K562 (cell line): ENCODE results near the gene INSIG1. TPM values are rescaled to one million over a fixed set of nuclear protein-coding genes. Genes with fewer than 3 reads are reported as not detected.
A peak's percentile ranks its signal among the peaks of the same experiment; 100 is the strongest.

Experiments
- BMI1 ChIP-seq: fragments of 150-350 bp; IDR thresholded peaks from 2 replicates; pipeline ENCODE4 v1.6.1; 2014; ENCODE audit warnings: low read length
- CBX1 ChIP-seq: sonication (generic); IDR thresholded peaks from 2 replicates; pipeline ENCODE4 v1.6.1; 2016; ENCODE audit warnings: antibody characterized with exemption, low read depth, mild to moderate bottlenecking
- FOSL1 ChIP-seq: fragments of 200-800 bp; sonication (Bioruptor generic); conservative IDR thresholded peaks from 2 replicates; pipeline ENCODE4 v1.6.1; 2016; ENCODE audit warnings: missing genetic modification characterization, missing compliant biosample characterization
- GABPA ChIP-seq: fragments of 200-800 bp; sonication (Bioruptor generic); conservative IDR thresholded peaks from 2 replicates; pipeline ENCODE4 v1.6.1; 2016; ENCODE audit warnings: low read depth, missing genetic modification characterization, missing compliant biosample characterization
- GTF2E2 ChIP-seq: fragments of 200-800 bp; sonication (Bioruptor generic); IDR thresholded peaks from 2 replicates; pipeline ENCODE4 v1.6.1; 2016; ENCODE audit warnings: missing genetic modification characterization, missing compliant biosample characterization
- HDAC1 ChIP-seq, 2 experiments: fragments of 450-650 bp; IDR thresholded peaks; 2 replicates each; pipeline ENCODE4 v1.6.1; 2016 to 2017; ENCODE audit warnings: inconsistent platforms in 1 of 2, mild to moderate bottlenecking in 1 of 2, moderate library complexity in 1 of 2
- MCM7 ChIP-seq, 2 experiments: fragments of 450-650 bp; IDR thresholded peaks; 2 replicates each; pipeline ENCODE4 v1.6.1; 2016 to 2018
- MXI1 ChIP-seq: IDR thresholded peaks from 2 replicates; pipeline ENCODE4 v1.6.1; 2011; ENCODE audit warnings: low read depth, mild to moderate bottlenecking, improper control_type of control experiment, low read length
- NFIX ChIP-seq: fragments of 250-450 bp; sonication (Bioruptor Pico); IDR thresholded peaks from 2 replicates; pipeline ENCODE4 v1.4.0; 2020; ENCODE audit warnings: low read depth, mild to moderate bottlenecking, moderate library complexity
- NFXL1 ChIP-seq: fragments of 450-650 bp; formaldehyde crosslinking; IDR thresholded peaks from 2 replicates; pipeline ENCODE4 v1.4.0; 2021; ENCODE audit warnings: mild to moderate bottlenecking
- NRF1 ChIP-seq, 2 experiments: fragments of 450-650 bp; IDR thresholded peaks in 1 of 2; conservative IDR thresholded peaks in 1 of 2; 2 replicates each; pipeline ENCODE4 v1.6.1; 2014; ENCODE audit warnings: mild to moderate bottlenecking in 2 of 2
- PHB2 ChIP-seq: fragments of 450-650 bp; IDR thresholded peaks from 2 replicates; pipeline ENCODE4 v1.6.1; 2017; ENCODE audit warnings: low read depth
- RUNX1 ChIP-seq: sonication (generic); IDR thresholded peaks from 2 replicates; pipeline ENCODE4 v1.6.1; 2016; ENCODE audit warnings: antibody characterized with exemption, low read depth
- SMARCA5 ChIP-seq: fragments of 450-650 bp; IDR thresholded peaks from 2 replicates; pipeline ENCODE4 v1.6.1; 2016
- SP1 ChIP-seq: sonication (generic); formaldehyde crosslinking; IDR thresholded peaks from 2 replicates; pipeline ENCODE4 v1.8.1; 2022; ENCODE audit warnings: mild to moderate bottlenecking, missing genetic modification reagents
- SREBF2 ChIP-seq: sonication (generic); formaldehyde crosslinking; IDR thresholded peaks from 2 replicates; pipeline ENCODE4 v1.4.0; 2020; ENCODE audit warnings: mild to moderate bottlenecking, missing genetic modification reagents
- STAG1 ChIP-seq: sonication (generic); formaldehyde crosslinking; IDR thresholded peaks from 2 replicates; pipeline ENCODE4 v1.5.0; 2020; ENCODE audit warnings: missing genetic modification reagents, borderline replicate concordance
- STAT6 ChIP-seq: sonication (generic); formaldehyde crosslinking; IDR thresholded peaks from 2 replicates; pipeline ENCODE4 v1.8.1; 2023; ENCODE audit warnings: mild to moderate bottlenecking, missing genetic modification reagents
- U2AF2 ChIP-seq: fragments of 200-400 bp; formaldehyde crosslinking; optimal IDR thresholded peaks from 2 replicates; pipeline ENCODE3; 2017; ENCODE audit warnings: low read depth, mild to moderate bottlenecking, low read length
- ZC3H11A ChIP-seq: IDR thresholded peaks from 2 replicates; pipeline ENCODE4 v1.6.1; 2012; ENCODE audit warnings: low read depth, low read length, improper control_type of control experiment
- ZNF282 ChIP-seq: sonication (generic); formaldehyde crosslinking; IDR thresholded peaks from 2 replicates; pipeline ENCODE4 v1.8.1; 2023; ENCODE audit warnings: missing genetic modification reagents
- ZNF592 ChIP-seq: fragments of 450-650 bp; IDR thresholded peaks from 2 replicates; pipeline ENCODE4 v1.6.1; 2017; ENCODE audit warnings: antibody characterized with exemption, mild to moderate bottlenecking
- polyA plus RNA-seq, 8 experiments: library from polyadenylated mRNA; depleted of rRNA in 4 of 8; stranded (reverse) in 5 of 8; unstranded in 3 of 8; fragments of >200 nt; fragmentation: Nextera tagmentation in 2 of 8; fragmentation: Illumina TruSeq in 1 of 8; extraction: Ambion mirVana in 2 of 8; extraction: Trizol in 1 of 8; gene quantifications; 2 replicates each; pipeline versions ENCODE4 v1.2.1 to v1.2.3, GENCODE V29; 2011 to 2014; ENCODE audit warnings: inconsistent platforms in 1 of 8, missing spikeins in 1 of 8
- total RNA-seq, 7 experiments: library from RNA; depleted of rRNA in 6 of 7; stranded (reverse); fragments of >200 nt in 6 of 7; fragmentation: Illumina TruSeq in 2 of 7; extraction: Trizol in 2 of 7; gene quantifications; 2 replicates each; pipeline versions ENCODE4 v1.2.1 to v1.2.3, GENCODE V29; 2011 to 2021; ENCODE audit warnings: low replicate concordance in 1 of 7
- TF ChIP-seq, protein P1 (sequence below), 2 experiments: fragments of 450-650 bp; IDR thresholded peaks; 2 replicates each; pipeline ENCODE4 v1.6.1; 2016

The INSIG1 gene
- total and polyA plus RNA-seq, 9 of the 15 experiments (the other 6 are each of a cell fraction or from before 2014, with no cell fraction given): 57.1 to 787 (median 238) TPM

DNA sequence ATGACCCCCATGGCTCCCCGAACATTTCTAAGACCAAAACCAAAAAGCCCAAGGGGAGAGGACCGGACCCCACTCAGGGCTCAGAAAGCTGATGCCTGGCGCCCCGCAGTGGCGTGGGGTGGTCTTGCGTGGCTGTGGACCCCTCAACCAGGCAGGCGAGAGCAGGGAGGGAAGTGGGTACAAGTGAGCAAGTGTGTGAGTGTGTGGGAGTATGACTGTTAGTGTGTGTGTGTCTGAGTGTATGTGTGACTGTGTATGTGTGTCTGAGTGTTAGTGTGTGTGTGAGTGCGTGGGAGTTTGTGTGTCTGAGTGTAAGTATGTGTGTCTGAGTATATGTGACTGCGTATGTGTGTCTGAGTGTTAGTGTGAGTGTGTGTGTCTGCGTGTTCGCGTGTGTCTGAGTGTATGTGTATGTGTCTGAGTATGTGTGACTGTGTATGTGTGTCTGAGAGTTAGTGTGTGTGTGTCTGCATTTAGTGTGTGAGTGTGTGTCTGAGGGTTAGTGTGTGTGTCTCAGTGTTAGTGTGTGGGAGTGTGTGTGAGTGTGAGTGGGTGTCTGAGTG, 34.0 kb upstream of the INSIG1 start (continued):
- TF ChIP-seq, protein P1, sequence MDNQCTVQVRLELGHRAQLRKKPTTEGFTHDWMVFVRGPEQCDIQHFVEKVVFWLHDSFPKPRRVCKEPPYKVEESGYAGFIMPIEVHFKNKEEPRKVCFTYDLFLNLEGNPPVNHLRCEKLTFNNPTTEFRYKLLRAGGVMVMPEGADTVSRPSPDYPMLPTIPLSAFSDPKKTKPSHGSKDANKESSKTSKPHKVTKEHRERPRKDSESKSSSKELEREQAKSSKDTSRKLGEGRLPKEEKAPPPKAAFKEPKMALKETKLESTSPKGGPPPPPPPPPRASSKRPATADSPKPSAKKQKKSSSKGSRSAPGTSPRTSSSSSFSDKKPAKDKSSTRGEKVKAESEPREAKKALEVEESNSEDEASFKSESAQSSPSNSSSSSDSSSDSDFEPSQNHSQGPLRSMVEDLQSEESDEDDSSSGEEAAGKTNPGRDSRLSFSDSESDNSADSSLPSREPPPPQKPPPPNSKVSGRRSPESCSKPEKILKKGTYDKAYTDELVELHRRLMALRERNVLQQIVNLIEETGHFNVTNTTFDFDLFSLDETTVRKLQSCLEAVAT (IDR thresholded peaks at IDR 0.05): peak in 1 of 2 experiments; percentile 57; a peak in 2 of 4 replicates
- TF ChIP-seq ZC3H11A: no peak
- no peak for TF ChIP-seq CBX1
- TF ChIP-seq U2AF2: no peak
- no peak for TF ChIP-seq FOSL1 (tag)
- TF ChIP-seq SMARCA5: no peak
- no peak for TF ChIP-seq GABPA (tag)
- TF ChIP-seq NFIX (CRISPR knock-in tag): no peak
- TF ChIP-seq ZNF282 (CRISPR knock-in tag): no peak
- 0 out of 4 replicates have a peak, but pooled peaks of 1 of the 2 experiments have one; percentile 64 for TF ChIP-seq MCM7 (IDR thresholded peaks at IDR 0.05)
- no peak for TF ChIP-seq SP1 (CRISPR knock-in tag)
- TF ChIP-seq HDAC1 (IDR thresholded peaks at IDR 0.05): peak in 1 of 2 experiments; percentile 69; a peak in 1 of 4 replicates
- no peak for TF ChIP-seq MXI1
- TF ChIP-seq BMI1: no peak
- no peak for TF ChIP-seq STAT6 (CRISPR knock-in tag)
- TF ChIP-seq NFXL1 (CRISPR knock-in tag): no peak
- 0 out of 2 replicates have a peak, but pooled peaks have one; percentile 36 for TF ChIP-seq PHB2
- TF ChIP-seq STAG1 (CRISPR knock-in tag): no peak
- no peak for TF ChIP-seq NRF1 (conservative IDR thresholded peaks at IDR 0.05 in 1 of 2, IDR thresholded peaks at IDR 0.05 in 1 of 2)
- TF ChIP-seq RUNX1: no peak
- TF ChIP-seq GTF2E2 (tag): no peak
- no peak for TF ChIP-seq ZNF592
- no peak for TF ChIP-seq SREBF2
